HG03354 (cell line): ENCODE measurements around the gene COPS8.

Source experiments
- ATAC-seq: cut with Tn5 transposase; IDR thresholded peaks from one replicate; pipeline ENCODE4 v1.9.1; 2021; ENCODE audit warnings: mild to moderate bottlenecking; ENCODE audit not compliant: unreplicated experiment, poor library complexity, severe bottlenecking

COPS8 gene

DNA sequence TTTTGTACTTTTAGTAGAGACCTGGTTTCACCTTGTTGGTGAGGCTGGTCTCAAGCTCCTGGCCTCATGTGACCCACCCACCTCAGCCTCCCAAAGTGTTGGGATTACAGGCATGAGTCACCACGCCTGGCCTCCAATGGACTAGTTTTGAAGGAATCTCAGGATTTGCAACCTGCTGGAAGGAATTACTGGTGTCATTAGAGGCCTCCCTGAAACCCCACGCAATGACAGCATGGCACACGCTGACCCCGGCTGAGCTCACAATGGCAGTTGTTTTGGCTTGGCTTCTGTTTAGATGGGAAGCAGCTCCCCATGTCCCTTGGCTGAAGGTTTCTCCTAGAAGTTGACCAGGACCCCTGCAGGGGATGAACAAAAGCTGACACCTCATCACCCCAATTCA lies 23.1 kb upstream of the COPS8 start:
- no peak for ATAC-seq

DNA sequence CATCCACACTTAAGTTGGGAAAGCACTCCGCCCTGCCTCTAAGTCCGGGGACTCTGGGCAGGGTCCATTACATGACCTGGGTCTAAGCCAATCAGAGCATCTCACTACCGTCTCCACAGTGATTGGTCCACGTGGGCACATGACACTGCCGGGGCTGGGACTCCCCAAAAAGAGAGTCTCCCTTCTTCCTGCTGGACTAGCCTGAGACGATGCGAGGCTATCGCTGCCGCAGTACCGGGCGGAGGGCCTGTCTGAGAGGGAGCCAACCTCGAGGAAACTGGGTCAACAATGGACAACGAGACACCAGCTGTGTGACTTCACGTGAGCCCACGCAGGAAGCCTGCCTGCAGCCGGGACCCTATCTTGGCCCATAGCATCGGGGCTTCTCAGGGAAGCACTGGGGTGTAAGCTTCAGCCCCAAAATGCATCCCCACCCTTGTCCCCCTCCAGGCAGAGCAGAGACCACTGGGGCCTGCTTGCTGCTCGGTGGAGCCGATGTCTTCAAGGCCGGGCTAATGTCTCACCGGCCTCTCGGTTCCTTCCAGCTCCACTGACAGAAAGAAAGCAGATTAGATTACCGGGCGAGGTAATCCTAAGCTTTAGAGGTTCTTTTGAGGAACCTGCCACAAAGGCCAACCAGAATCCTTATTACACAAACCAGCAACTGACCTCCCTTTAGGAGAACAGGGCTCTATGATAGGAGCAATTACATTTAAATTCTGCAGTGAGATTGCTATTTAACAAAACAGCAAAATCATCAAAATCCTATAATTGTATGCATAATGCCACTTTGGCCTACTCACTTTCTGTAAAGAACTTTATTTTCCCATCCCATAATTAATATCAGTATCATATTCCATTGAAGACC lies 21.3 kb upstream of the COPS8 start:
- no peak for ATAC-seq

DNA sequence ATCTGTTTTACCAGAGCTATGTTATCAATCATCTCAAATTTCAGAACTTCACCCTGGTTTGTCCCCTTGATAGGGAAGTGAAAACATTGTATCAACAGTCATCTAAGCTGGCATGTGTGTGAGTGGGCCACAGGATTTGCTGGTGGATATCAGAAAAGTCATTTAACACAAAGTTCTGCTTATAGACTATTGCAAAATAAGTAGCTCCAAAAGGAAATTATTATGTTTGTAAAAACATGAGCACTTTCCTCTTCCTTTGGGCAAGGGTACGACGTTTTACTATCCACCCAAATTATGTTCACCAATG lies 20.7 kb upstream of the COPS8 start:
- ATAC-seq: no peak

DNA sequence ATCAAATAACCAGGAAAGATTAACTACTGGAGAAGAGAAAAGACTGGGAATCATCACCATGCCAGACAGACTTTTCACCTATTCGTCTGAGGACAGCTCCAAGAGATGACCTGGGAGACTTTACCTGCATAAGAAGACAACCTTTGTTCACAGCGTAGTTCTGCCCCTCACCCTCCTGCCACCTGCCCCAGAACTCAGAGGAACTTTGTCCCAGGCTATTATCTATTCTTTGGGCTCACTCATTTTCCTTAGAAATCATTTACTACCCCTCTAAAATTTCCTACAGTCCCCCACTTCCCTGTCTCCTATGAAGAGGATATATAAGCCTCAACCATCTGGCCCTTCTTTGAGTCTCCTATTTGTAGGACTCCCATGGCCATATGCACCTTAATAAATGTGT lies 19.3 kb upstream of the COPS8 start:
- ATAC-seq: no peak

DNA sequence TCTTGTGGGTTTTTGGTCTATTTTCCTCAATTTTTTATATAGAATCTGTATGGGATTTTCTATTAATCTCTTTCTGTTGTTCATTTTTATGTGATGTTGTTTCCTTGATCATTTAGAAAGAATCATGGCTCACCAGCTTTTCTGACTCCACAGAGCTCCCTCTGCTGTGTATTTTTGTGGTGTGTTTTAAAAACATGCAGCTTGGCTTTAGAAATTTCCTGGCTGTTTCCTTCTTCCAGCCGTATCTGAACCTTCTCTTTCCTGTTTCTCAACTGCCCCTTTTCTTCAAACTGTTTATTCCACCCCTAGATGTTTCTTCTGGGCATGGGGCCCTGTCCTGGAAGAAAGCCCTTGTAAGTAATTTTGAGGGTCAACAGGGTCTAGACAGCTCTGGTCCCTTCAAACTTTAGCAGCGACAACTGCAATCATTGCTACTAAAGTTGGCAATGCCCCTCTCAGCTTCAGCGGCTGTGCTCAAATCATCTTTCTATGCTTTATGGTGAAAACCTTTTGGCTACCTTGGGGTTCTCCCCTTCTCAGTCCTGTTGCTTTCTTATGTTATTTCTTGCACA lies 17.6 kb upstream of the COPS8 start:
- no peak for ATAC-seq

DNA sequence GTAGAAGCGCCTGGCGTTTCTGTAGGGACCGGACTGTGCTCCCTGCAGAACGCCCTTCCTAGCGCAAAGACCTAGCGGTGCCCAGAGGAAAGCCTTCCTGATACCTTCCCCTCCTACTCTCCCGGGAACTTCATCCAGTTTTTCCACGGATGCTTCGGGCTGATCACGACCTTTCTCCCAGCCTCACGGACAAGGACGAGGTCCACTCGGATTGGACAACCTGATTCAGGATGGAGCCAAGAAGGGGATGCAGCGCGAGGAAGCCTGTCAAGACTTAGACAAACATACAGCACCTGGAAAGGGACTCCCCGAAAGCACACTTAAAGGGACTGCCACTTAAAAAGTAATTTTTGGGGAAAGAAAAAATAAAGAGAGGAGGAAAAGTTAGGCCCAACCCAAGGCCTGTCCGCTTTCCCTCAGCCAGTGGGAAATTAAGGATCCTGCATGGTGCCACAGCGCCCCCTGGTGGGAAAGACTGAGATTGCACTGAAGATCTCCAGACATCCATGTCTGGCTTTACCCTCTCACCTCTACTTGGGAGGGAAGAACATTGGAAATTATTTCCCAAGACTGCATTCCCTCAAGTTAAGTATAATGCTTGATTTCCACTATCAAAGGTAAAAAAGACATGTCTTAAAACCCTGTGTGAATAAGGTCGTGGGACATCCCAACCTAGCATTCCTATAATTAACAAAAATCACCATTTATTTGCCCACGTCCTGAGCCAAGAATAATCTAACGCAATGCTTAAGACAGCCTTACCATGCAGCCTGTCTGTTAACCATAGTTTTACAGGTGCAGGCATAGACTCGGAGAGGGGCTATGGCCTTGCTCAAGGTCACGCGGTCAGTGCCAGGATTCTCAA lies 13.4 kb upstream of the COPS8 start:
- ATAC-seq: no peak

DNA sequence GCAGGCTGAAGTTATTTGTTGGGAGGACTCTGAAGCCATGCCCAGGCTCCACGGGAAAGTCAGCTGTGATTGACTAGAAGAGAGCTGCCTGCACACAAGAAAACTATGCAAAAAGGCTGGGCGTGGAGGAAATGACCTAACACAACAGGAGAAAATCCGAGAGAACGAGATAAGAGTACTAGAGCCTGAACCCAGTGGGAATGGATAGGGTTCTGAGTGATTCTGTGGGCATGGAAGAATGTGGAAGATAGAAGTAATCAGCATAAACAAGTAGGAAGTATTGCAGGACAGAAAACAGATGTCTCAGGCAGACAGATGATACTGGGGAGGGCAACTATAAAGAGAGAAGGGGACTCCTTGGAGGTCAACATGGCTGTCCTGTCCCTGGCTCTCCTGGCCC lies 12.1 kb upstream of the COPS8 start:
- no peak for ATAC-seq

DNA sequence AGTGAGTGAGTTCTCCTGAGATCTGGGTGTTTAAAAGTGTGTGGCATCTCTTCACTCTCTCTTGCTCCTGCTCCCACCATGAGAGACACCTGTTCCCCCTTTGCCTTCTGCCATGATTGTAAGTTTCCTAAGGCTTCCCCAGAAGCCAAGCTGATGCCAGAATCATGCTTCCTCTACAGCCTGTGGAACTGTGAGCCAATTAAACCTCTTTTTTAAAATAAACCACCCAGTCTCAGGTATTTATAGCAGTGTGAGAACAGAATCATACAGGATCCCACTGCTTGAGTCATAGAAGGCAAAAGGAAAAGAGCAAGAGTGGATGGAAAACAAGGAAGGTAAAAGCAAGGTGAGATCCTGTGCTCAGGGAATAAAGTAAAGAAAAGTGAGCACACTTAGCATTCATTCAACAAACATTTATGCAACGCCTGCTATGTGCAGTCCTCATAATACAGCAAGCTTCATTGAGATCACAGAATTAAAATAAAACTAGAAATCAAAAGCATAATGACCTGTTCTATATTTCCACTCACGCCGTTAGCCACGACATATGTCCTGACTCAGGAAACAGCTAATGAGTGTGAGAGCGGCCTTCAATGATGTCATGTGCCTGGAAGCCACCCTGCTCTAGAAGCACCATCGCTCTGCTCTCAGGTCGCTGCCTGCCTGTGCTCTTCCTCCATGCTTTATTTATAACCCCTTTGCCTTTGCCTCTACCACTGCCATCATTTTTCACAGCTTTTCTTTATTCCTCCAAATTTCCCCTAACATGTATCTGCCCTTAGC lies 11.3 kb upstream of the COPS8 start:
- ATAC-seq: no peak

DNA sequence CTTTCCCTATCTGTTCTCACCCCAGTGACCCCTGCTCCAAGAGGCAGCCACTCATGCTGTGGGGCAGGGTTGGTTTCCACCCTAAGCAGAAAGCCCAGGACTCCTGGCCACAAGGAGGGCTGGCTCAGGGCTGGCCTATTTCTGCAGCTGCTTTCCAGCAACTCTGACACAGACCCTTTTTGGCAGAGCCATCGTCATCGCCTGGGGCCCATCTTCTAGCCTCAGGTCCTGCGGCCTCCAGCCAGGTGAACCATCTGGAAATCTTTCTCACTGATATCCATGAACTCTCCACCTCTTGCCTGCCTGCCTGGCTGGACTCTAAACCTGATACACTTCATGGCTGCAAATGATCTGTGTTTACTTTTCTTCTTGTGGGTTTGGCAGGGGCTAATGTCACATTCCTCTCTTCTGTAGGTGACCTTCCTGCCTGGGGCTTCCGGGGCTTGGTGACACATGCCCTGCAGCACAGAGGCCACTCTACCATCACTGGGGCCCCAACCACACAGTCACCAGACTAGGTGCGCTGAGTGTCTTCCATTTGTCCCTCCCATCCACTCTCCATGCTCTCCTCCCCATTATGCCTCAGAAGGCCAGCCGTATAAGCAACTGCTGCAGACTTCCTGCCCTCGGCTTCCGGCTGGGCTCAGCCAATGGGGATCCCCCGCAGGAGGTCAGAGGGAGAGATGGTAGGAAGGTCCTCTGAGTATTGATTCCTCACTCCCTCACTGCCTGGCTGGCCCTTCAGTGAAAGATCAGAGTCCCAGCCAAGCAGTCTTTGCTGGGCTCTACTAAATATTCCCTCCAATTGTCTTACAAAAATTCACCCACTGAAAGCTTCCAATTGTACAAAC lies 9.7 kb upstream of the COPS8 start:
- ATAC-seq: no peak

DNA sequence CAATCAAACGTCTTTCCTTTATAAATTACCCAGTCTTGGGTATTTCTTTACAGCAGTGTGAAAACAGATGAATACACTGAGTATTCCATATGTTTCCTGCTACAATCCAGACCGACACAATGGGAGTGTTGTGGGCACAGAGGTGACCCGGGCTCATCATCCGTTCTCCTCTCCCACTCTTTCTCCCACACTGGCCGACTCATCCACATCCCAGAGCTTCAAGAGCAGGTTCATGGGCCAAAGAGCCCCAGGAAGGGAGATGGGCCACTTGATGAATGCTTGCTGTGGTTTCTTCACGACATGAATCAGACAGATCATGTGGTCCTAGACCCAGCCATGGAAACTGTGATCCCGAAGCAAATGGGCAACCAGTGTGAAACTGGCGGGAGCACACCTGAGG lies 4.1 kb upstream of the COPS8 start:
- no peak for ATAC-seq

DNA sequence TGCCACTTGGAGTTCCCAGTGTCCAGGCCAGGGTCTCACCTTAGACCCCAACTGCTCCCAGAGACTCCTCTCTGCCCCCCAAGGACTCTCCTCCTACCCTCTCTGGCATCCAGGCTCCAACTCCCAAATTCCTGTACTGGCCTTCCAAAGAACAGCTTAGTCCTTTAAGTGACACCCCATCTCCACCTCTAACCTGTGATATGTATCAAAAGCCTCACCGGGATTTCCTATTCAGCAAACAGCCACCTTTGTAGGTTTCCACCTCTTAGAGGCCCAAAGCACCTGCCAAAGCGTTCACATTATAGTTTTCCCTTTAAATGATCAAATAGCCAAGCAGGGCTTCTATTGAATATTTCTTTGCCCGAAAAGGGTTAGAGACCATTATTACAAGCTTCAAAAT lies 2.7 kb upstream of the COPS8 start:
- no peak for ATAC-seq

DNA sequence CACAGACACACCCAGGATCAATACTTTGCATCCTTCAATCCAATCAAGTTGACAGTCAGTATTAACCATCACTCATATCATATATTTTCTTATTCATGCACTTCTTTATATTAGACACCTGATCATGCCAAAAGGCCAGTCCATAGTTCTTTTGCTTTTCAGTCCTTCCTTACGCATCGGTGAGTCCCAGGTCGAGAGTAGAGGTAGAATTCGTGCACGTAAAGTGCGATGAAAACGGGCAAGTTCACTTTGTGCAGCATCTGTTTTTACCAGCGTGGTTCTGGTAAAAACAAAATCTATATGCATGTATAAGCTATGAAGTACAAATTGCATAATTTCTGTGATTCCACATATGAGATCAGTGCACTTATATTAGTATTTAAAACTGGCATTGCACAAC lies 1.2 kb upstream of the COPS8 start:
- ATAC-seq: no peak

DNA sequence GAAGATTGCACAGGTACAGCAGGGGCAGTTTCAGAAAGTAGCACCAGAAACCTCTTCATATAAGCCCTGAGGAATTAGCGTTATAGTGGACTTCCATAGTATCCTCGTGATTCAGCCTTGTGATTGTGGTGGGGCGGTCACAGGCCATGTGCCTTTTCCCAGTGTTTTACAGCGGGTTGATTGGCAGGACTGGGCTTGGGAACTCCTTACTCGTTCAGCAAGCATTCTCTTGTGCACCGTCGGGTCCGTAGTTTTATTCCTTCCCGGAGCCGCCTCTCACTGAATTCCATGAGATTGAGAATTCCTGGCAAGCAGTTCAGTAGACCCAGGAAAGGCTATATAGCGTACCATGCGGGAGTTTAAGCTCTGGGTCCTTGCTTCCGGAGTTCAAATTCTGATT lies 5.2 kb downstream of the COPS8 start:
- no peak for ATAC-seq

DNA sequence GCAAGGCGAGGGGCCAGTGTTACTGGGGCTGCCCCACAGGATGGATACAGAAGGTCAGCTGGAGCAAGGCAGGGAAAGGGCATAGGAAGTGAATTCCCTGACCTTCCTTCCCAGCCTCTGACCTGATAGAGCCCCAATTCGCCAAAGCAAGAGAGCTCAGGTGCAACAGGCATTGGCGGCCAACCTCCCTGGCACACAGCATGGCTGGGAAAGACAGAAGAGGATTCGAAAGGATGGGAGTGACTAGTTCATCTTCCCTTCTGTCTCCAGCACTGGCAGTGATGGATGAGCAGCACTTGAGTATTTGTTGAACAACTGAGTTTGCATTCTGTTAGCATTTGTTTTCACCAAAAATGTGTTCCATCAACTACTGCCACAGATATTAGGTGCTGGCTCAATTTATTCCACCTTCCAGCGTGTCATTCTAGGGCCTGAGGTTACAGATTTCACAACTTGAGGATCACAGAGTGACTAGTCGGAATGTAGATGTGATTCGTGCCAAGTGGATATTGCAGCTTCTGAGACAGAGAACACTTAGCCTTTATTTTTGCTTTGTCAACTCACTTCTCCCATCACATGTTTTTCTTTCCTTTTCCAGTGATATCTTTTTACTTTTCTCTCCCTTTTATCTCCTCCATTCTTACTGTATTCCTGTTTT lies 6.2 kb downstream of the COPS8 start:
- ATAC-seq: no peak

DNA sequence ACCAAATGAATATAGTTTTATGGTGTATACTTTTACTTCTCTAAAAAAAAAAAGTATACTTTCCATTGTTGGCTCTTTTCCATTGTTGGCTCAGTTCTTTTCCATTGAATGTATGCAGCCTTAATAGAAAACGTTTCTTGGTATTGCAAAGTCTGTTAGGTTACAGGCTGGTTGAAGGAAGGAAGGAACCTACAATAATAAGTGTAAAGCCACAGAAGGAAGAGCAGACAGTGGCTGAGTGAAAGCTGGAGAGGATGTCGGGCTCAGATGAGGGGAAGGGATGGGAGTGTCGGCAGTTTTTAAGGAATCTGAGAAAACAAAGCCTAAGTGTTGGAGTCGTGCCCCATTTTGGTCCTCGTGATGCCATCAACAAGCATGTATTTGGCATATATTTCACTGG lies 6.8 kb downstream of the COPS8 start:
- no peak for ATAC-seq

DNA sequence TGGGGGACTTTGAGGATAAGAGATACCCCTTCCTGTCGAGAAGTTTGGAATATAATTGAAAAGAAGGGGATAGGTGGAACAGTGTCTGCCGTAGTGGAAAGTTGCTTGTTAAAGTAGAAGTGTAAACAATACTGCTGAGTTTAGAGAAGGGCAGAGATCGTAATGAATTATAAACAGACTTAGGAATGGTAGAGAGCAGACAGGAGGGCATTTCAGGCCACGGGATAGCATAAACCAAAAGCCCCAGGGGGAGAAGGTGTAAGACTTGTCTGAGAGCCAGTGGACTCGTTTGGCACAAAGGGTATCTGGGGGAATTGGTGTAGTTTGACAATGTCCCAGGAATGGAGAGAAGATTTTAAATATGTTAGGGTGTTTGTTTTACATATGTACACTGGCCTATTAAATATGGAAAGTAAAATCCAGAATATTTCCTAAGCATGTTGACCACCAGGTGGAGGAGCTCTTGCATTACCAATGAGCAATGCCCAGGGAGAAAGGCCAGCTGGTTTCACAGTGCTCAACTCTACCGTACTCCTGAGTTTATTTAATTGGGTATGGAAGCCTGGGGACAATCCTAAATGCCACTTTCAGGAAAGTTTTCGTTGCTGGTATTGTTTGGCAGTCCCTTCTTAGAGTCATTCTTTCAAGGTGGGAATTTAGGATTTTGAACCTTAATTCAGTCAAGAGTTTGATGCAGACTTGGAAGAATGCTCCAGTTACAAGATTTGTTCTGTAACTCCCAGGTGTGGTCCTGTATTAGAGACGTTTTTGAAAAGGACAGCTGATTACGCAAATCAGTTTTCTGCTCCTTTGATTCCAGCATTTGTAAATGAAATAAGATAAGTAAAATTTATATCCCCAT lies 7.5 kb downstream of the COPS8 start:
- no peak for ATAC-seq

DNA sequence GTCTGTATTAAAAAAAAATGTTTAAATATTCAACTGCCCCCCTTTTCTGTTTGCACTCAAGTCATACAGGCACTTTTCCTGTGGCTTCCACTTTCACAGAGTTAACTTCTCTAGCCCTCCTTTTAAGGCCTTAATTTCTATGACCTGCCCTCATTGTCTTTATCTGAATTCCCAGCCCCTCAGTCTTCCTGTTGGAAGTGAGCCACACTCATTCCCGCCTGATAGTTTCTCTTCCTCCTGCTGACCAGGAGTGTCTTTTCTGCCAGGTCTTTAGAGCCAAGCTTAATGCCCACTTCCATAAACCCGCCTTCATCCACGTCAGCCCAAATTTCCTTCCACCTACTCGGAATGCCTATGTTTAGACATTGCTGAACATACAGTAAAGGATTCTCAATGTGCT lies 10.5 kb downstream of the COPS8 start:
- ATAC-seq: no peak

DNA sequence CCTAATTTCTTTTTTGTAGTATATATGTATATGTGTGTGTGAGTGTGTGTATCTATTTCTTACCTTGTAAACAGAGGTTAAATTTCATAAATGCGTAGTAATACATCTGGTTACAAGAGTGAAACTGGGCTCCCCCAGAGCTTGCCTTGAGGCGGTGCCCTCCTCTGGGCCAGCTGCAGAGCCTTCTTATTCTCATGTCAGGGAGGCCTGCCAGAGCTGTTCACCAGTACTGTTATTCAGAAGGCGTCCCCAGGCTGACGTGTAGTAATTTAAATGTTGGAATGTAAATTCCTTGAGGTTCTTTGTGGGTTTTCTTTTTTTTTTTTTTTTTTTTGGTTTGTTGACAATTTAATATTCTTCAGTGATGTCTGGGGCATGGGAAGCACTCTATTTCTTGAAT lies 11.2 kb downstream of the COPS8 start:
- ATAC-seq: no peak
